HUES48 (cell line): Measurements from ENCODE around the gene ITSN1.

Experiments
- H3K27ac ChIP-seq: one replicate; pipeline ENCODE4 v1.7.0; 2013; ENCODE audit warnings: low read depth, low read length, inconsistent platforms
- H3K27me3 ChIP-seq: 2 replicates; pipeline ENCODE4 v1.6.1; 2013; ENCODE audit warnings: mild to moderate bottlenecking, low read length; ENCODE audit not compliant: control insufficient read depth, insufficient read depth
- H3K36me3 ChIP-seq: 2 replicates; pipeline ENCODE4 v1.6.1; 2013; ENCODE audit warnings: low read length; ENCODE audit not compliant: control insufficient read depth, insufficient read depth
- H3K4me1 ChIP-seq: 2 replicates; pipeline ENCODE4 v1.6.1; 2013; ENCODE audit warnings: mild to moderate bottlenecking, low read length; ENCODE audit not compliant: control insufficient read depth, insufficient read depth
- H3K4me3 ChIP-seq: 2 replicates; pipeline ENCODE4 v1.5.1; 2013; ENCODE audit warnings: mild to moderate bottlenecking, low read depth, low read length
- H3K9ac ChIP-seq: 2 replicates; pipeline ENCODE4 v1.6.1; 2013; ENCODE audit warnings: mild to moderate bottlenecking, low read depth, low read length, moderate library complexity
- H3K9me3 ChIP-seq: 2 replicates; pipeline ENCODE4 v1.6.1; 2013; ENCODE audit warnings: low read length; ENCODE audit not compliant: control insufficient read depth, insufficient read depth

Gene ITSN1

GRCh38 chr21:33825915-33826314 is 183.6 kb downstream of the ITSN1 start:
- Histone ChIP-seq H3K27ac (no peak overlapping the region), H3K4me1 (no peaks in the 10 kb centered on the region), H3K9me3 (no peaks in the 10 kb centered on the region), H3K36me3 (peaks cover 71% of the 10 kb centered on the region), H3K4me3 (no peak overlapping the region), H3K27me3 (no peaks in the 10 kb centered on the region), H3K9ac (no peak overlapping the region)

- H3K4me1 ChIP-seq, result no peaks in the 10 kb centered on the region
These were observed 185.8 kb downstream of the ITSN1 start for GRCh38 chr21:33828083-33828482.

GRCh38 chr21:33828577-33828976 is 186.3 kb downstream of the ITSN1 start:
- Histone ChIP-seq H3K27ac (no peak overlapping the region), H3K27me3 (no peaks in the 10 kb centered on the region), H3K4me3 (no peak overlapping the region), H3K9me3 (no peaks in the 10 kb centered on the region), H3K9ac (no peak overlapping the region), H3K36me3 (peaks cover 64% of the 10 kb centered on the region), H3K4me1 (no peaks in the 10 kb centered on the region)

More at GRCh38 chr21:33828083-33828482, 185.8 kb downstream of the ITSN1 start:
- H3K4me3 ChIP-seq, result no peak overlapping the region
- peaks cover 67% of the 10 kb centered on the region for H3K36me3 ChIP-seq
- H3K9ac ChIP-seq, result no peak overlapping the region
- H3K27me3 ChIP-seq, result no peaks in the 10 kb centered on the region
- H3K27ac ChIP-seq, result no peak overlapping the region
- H3K9me3 ChIP-seq, result no peaks in the 10 kb centered on the region

- H3K27me3 ChIP-seq, result no peaks in the 10 kb centered on the region
- no peak overlapping the region for H3K9ac ChIP-seq
- no peak overlapping the region for H3K4me3 ChIP-seq
- H3K9me3 ChIP-seq, result no peaks in the 10 kb centered on the region
- peaks cover 67% of the 10 kb centered on the region for H3K36me3 ChIP-seq
- no peaks in the 10 kb centered on the region for H3K4me1 ChIP-seq
- H3K27ac ChIP-seq, result no peak overlapping the region
These were observed 187.5 kb downstream of the ITSN1 start for GRCh38 chr21:33829844-33830243.

- H3K9me3 ChIP-seq, result no peaks in the 10 kb centered on the region
- H3K4me3 ChIP-seq, result no peak overlapping the region
- no peak overlapping the region for H3K27ac ChIP-seq
- no peaks in the 10 kb centered on the region for H3K27me3 ChIP-seq
- peaks cover 72% of the 10 kb centered on the region for H3K36me3 ChIP-seq
- H3K9ac ChIP-seq, result no peak overlapping the region
- no peaks in the 10 kb centered on the region for H3K4me1 ChIP-seq
These were observed 189.8 kb downstream of the ITSN1 start for GRCh38 chr21:33831962-33832659.

- Histone ChIP-seq H3K9me3 (no peaks in the 10 kb centered on the region), H3K9ac (no peak overlapping the region), H3K4me1 (no peaks in the 10 kb centered on the region), H3K27me3 (no peaks in the 10 kb centered on the region), H3K36me3 (peaks cover 70% of the 10 kb centered on the region), H3K27ac (peak overlapping the region; percentile 18), H3K4me3 (no peak overlapping the region)
These were observed 192.7 kb downstream of the ITSN1 start for GRCh38 chr21:33834801-33835500.

- no peak overlapping the region for H3K27ac ChIP-seq
- no peak overlapping the region for H3K4me3 ChIP-seq
- H3K9me3 ChIP-seq, result no peaks in the 10 kb centered on the region
- H3K9ac ChIP-seq, result no peak overlapping the region
- H3K27me3 ChIP-seq, result no peaks in the 10 kb centered on the region
- peaks cover 63% of the 10 kb centered on the region for H3K36me3 ChIP-seq
- H3K4me1 ChIP-seq, result no peaks in the 10 kb centered on the region
These were observed 193.6 kb downstream of the ITSN1 start for GRCh38 chr21:33835920-33836319.

- Histone ChIP-seq H3K36me3 (peaks cover 63% of the 10 kb centered on the region), H3K4me3 (no peak overlapping the region), H3K27me3 (no peaks in the 10 kb centered on the region), H3K4me1 (no peaks in the 10 kb centered on the region), H3K9me3 (no peaks in the 10 kb centered on the region), H3K27ac (no peak overlapping the region), H3K9ac (no peak overlapping the region)
These were observed 194.1 kb downstream of the ITSN1 start for GRCh38 chr21:33836408-33836807.

- no peaks in the 10 kb centered on the region for H3K9me3 ChIP-seq
- no peak overlapping the region for H3K9ac ChIP-seq
- H3K4me1 ChIP-seq, result no peaks in the 10 kb centered on the region
- no peaks in the 10 kb centered on the region for H3K27me3 ChIP-seq
- peaks cover 40% of the 10 kb centered on the region for H3K36me3 ChIP-seq
- H3K27ac ChIP-seq, result no peak overlapping the region
- H3K4me3 ChIP-seq, result no peak overlapping the region
These were observed 196.9 kb downstream of the ITSN1 start for GRCh38 chr21:33839167-33839716.

GRCh38 chr21:33839806-33840205 is 197.5 kb downstream of the ITSN1 start:
- Histone ChIP-seq H3K27me3 (no peaks in the 10 kb centered on the region), H3K4me3 (no peak overlapping the region), H3K9ac (no peak overlapping the region), H3K36me3 (peaks cover 34% of the 10 kb centered on the region), H3K4me1 (no peaks in the 10 kb centered on the region), H3K27ac (no peak overlapping the region), H3K9me3 (no peaks in the 10 kb centered on the region)

- H3K27ac ChIP-seq, result no peak overlapping the region
- H3K27me3 ChIP-seq, result no peaks in the 10 kb centered on the region
- H3K9ac ChIP-seq, result no peak overlapping the region
- peaks cover 29% of the 10 kb centered on the region for H3K36me3 ChIP-seq
- no peak overlapping the region for H3K4me3 ChIP-seq
- H3K9me3 ChIP-seq, result no peaks in the 10 kb centered on the region
- H3K4me1 ChIP-seq, result no peaks in the 10 kb centered on the region
These were observed 198.5 kb downstream of the ITSN1 start for GRCh38 chr21:33840771-33841170.
